HG03196 (cell line): ENCODE measurements around the gene ADGRF4.
A peak's percentile ranks its signal among the peaks of the same experiment; 100 is the strongest.

Experiments used
- ATAC-seq: cut with Tn5 transposase; IDR thresholded peaks from one replicate; pipeline ENCODE4 v1.9.1; 2021; ENCODE audit not compliant: unreplicated experiment

The ADGRF4 gene, protein sequence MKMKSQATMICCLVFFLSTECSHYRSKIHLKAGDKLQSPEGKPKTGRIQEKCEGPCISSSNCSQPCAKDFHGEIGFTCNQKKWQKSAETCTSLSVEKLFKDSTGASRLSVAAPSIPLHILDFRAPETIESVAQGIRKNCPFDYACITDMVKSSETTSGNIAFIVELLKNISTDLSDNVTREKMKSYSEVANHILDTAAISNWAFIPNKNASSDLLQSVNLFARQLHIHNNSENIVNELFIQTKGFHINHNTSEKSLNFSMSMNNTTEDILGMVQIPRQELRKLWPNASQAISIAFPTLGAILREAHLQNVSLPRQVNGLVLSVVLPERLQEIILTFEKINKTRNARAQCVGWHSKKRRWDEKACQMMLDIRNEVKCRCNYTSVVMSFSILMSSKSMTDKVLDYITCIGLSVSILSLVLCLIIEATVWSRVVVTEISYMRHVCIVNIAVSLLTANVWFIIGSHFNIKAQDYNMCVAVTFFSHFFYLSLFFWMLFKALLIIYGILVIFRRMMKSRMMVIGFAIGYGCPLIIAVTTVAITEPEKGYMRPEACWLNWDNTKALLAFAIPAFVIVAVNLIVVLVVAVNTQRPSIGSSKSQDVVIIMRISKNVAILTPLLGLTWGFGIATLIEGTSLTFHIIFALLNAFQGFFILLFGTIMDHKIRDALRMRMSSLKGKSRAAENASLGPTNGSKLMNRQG

DNA sequence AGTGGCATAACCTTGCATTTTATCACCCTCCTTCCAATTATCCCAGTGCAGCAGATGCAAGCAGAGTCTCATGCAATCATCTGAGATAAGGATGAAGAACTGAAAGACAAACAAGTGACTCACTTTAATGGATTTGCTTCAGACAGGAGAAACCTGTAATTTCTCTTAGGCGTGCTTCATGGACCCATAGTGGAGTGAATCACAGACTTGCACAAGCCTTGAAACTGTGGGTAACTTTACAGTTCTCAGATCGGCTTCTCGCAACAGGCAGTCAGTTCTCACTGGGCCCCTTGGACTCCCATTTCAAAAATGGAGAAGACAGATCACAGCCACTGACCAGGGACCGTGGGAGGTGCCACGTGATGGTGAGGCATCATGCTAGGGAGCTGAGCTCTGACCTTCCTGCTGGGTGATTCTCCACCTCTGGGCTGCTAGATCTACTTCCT, at the start of gene ADGRF4:
TSS of gene ADGRF4 (plus strand) at position 239 of the 446 bp plus-strand sequence. CDS start 8,666 bp downstream, outside the sequence.
- no peak for ATAC-seq

DNA sequence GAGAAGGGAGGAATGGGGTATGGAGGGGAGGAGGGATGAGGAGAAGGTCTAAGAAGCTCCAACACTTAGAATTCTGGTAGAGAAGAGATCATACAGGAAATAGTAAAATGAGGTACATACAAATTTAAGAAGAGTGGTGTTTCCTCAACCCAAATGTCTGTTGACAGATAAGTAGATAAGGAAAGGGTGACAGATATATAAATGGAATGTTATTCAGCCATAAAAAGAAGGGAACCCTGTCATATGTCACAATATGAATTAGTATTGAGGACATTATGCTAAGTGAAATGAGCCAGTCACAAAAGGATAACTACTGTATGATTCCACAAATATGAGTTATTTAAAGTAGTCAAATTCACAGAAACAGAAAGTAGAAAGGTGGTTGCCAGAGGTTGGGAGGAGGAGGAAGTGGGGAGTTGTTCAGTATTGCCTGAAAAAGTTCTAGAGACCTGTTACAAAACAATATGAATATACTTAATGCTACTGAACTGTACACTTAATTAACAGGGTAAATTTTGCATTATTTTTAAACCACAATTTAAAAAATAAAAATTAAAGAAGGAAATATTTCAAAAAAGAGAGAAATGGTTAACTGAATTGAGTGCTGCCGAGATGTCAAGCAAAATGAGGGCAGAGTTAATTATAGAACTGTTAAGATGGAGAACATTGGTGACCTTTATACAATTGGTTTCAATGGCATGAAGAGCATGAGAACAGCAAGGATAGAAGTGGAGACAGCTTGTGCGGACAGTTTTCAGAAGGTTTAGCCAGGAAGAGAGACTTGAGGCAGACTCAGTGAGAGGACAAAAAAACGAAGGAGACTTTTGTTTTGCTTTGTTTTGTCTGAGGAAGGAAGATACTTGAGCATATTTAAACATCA, 47.6 kb upstream of the ADGRF4 start:
- ATAC-seq = no peak

DNA sequence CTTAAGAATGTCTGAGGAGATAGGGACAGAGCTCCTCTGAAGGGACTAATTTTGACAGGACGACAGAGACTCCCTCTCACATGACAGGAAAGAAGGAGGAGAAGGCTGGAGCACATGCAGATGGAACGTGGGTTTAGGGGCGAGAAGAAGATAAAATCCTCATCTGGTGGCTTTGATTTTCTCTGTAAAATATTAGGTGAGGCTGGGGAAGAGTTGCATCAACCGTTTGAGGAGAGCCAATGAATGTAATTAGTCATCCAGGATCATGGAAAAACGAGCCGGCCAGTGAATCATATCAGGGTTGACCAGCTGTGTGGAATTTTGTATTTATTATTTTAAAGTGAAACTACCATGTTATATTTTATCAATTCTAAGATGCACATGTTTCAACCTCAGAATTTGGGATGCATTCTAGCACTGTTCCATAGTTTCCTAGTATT, 46.9 kb upstream of the ADGRF4 start:
- ATAC-seq = no peak

DNA sequence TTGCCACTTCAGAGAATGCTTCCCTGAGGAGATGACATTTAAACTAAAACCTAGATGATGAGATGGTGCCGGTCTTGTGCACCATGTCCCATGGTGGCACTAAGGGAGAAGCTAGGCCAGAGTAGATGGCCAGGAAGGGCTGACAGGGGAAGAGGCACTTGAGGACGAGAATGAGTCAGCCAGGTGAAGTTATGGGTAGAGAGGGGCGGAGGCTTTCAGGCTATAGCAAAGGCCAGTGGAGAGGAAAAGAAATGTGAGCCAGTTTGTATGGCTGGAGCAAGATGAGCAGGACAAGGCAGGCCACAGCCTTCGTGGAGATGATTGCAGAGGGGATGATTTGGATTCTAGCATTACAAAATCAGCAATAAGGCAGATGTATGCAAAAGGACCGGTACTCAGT, 44.7 kb upstream of the ADGRF4 start:
- no peak for ATAC-seq

DNA sequence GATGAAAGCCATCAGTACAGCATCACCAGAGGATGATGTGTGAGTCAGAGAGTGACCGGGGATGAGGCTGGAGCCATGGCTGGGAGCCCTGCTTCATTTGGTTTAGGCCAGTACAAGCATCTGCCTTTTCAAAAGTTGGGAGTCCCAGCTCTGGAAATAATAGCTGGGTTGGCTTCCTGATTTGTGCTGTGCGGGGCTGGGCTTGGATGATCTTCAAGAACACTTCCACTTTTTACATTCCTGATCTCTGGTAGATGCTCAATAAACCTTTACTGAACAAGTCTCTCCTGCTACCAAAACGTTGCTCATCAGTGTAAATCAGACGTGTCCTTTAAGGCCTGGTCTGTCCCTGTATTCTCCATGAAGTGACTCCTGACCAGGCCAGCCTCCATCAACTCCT, 44.1 kb upstream of the ADGRF4 start:
- ATAC-seq = no peak

DNA sequence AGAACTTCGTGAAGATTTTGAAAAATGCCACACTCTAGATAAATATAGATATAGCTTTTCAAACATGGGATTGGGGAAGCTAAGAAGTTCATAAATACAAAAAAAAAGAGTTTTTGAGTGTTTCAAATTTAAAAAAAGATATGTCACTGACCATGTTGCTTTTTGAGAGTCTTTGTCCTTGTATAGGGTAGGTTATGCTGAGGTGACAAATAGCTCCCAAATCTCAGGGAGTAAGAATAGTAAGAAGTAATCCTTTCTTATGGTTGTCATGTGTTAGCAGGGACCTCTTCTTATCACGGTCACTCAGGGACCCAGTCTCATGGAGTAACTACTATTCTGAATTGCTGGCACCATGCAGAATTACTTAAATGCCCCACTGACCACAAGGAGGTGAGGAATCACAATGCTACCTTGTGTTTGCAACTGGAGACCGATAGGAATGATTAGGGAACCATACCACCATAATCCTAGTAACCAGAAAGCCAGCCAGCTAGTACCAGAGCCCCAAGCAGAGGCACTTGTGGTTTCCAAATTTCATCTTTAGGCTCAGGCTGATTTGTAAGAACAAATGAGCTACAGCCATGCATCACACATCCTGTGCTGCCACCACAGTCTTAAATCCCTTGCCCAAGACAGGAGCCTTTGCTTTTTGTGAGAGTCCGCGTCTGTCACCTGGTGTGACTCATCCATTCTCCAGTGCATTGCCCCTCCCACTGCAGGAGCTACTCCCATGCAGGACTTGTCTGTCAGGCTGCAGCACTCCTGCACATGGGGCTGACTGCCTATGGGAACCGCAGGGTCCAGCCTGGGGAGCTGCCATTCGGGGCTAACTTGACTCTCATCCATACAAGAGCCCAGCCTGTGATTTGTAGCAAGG, 42.4 kb upstream of the ADGRF4 start:
- peak; percentile 59 for ATAC-seq

DNA sequence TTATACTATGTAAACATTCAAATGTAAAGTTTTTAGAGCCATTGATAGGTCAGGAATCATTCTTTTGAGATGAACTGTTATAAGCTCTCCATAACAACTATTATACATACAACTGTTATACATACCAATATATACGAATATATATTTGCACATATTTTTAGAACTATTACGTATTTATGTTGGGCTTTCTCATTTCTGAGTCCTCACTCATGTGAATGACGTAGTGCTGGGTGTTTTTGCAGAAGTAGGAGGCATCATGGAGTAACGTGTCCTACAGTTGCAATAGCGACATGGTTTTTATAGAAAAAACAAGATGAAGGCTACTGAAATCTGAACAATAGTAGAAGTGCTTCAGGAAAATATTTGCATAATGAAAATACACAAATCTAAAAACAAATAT, 36.4 kb upstream of the ADGRF4 start:
- no peak for ATAC-seq

DNA sequence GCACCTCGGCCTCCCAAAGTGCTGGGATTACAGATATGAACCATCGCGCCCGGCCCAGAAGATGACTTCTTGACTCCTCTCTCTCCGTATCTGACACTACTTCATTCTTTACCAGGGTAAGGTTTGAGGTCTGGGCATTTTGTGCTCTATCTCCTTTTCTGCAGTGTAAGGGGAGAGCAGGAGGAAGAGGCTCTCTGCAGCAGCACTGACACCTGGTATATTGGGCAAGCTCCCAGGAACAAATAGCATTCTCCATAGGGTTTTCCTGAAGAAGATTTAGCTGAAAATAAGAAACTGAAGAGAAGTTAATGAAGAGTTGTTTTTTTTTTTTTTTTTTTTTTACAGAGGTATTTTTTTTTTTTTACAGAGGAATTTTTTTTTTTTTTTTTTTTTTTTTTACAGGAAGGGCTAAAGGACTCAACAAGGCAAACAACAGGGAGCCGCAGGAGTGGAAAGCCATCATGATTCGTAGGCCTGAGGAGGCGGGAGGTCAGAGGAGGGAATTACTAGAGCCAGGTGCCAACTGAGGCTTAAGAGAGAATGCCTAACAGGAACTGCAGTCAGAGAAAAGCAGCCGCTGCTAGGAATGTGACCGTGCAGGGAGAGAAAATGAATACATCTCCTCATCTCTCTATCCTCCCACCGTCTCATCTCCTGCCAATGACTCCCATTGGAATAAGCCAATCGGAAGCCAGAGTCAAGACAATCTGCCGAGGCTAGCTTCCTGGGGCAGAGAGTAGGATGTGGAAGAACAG, 34.7 kb upstream of the ADGRF4 start:
- ATAC-seq = no peak

DNA sequence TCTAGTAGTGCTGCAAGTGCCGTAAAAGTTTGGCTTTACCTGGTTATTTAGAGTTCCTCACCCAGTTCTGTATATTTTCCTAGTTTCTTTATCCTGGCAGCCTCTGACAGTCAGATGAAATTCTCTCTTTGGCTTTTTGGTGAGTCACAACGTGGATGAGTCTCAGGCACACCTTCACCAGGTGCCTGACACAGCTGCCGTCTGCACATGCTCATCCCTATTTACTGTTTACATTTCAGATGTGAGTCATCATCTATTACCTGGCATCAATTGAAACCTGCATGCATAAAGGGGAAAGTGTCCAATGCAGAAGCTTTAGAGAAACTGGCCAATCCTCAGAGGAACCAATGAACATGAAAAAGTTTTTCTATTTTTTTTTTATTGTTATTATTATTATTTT, 33.3 kb upstream of the ADGRF4 start:
- no peak for ATAC-seq

DNA sequence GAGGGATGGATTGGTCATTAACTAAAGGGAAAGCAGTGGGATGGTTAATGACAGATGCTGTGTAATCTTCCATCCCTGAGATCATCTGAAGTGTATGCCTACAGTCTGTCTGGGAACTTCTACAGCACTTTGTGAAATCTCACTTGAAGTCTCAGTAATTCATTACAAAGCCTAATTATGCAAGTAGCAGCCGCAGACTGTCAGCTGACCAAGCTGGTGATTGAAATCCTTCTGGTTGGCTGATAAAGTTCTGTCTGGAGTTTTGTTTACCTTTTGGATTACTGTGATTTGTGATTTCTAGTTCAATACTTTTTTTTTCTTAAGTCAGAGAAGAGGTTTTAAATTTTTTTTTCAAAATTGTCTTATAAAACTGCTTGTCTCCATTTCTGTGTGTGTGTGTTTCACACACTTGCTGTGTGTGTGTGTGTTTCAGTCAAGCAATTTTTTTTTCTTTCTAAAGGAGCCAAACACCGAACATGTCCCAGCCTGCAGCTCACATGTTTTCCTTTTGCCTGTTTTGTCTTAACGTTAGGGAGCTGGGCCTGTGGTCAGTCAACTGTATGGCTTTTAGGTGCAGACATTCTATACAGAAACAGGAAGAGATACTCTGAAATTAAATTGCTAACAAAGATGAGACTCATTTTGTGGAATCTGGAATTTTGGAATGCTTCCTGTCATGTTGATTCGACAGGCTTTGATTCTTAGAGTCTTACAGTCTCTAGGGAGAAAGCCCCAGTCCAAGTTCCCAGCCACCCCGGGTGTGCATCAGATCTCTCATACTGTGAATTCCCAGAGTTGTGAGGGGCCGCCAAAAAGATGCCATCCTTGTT, 28.5 kb upstream of the ADGRF4 start:
- ATAC-seq = no peak

DNA sequence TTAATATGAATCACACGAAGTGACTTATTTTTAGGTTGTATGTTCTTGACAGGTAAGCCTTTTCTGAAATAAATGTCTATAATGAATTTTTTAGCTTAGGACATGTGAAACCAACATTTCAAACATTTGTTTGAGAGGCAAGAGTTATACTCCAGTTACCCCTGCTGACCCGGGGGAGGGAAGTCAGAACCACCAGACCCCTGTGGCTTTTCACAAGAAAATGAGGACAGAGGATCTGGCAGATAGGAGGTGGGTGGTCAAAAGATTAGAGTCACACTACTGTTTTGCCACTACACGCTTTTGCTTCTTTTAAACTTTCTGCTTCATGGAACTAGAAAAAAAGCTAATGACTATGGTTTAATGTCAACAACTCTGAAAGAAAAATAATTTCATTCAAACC, 27.5 kb upstream of the ADGRF4 start:
- ATAC-seq = no peak

DNA sequence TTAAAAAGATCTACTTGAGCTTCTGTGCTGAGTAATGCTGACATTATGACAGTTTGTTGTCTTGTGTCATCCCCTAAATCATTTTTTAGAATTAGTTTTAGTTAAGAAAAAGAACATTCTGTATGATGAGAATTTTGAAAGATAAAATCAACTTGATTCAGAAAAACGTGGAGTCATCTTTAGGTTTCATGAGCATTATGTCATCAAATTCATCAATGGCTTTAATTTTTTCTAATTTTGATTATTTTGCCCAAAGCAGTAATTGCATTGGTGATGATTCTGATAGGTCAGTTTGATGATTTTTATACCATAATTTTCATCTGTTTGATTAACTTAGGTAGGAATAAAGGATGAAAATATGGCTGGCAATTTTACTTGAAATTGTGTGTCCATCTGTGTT, 26.6 kb upstream of the ADGRF4 start:
- no peak for ATAC-seq

DNA sequence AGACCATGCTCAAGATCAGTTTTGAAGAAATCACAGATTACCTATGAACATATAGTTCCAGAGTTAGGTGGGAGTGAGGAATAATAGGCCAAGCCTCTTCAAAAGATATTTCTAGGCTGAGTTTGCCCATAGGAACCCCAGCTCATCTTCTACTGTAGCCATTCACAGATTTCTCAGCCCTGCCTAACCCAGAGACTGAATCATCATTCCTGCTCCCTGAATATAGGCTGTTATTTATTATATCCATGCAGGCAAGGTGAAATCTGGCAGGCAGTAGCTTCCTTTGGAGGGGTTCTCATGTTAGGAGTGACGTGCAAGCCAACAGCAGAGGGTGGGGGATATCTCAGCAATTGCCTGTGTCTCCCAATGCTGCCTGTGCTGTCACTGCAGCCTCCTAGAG, 25.6 kb upstream of the ADGRF4 start:
- ATAC-seq = no peak

DNA sequence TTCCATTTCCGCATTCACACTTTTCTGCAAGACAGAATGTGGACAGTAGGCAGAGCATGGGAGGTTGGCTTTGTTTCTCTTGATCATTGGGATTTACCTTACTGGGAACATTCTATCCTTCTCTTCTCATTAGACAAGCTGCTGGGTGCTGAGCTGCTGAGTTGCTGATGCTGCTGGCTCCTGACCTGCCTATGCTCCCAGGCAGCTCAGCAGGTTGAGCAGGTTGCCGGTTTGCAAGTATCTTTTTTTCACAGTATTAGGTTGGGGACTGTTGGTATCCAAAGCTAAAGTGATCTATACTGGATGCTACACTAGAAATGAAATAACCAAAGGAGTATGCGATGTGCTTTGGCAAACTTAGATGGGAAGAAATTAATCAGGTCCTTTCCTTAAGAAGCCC, 23.7 kb upstream of the ADGRF4 start:
- no peak for ATAC-seq

DNA sequence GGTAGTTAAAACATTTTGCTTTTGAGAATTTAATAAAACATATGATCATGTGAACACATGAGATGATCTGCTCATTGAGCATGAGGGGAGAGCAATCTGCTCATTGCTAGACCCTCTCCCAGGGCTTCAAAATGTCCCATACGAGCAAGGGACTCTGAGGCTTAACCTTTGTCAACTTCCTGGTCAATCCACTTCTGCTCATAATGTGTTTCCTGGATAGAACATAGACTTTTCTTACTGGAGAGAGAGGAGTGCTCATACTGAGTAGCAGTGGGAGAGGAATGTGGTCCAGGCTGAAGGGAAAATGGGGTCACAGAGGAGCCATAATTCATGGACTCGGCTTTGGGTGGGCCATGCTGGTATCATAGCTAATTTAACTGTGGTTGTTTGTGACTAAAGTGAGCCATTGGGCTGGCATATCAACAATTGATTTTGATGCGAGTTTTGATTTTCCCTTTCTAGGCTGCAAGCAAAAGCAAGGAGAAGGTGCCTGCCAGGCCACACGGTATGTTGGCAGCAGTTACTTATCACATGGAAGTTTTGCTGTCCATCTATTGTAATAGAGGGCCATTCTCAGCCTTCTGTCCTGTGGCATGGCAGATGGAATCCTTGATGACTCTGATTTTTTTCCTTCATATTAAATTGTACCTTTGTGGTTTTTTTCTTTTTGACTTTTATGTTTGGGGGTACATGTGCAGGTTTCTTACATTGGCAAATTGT, 20.8 kb upstream of the ADGRF4 start:
- no peak for ATAC-seq

DNA sequence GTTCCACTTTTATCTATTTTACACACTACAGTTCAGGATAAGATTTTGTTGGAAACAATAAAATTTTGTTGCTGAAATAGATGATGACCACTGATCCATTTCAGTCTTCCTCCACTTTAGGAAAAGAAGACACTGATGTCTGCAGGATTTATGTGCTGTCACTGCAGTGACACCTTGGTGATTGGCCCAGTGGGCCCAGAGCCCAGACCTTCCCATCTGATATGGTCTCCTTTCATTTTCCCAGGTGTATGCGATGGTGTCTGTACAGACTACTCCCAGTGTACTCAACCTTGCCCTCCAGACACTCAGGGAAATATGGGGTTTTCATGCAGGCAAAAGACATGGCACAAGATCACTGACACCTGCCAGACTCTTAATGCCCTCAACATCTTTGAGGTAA, 19.6 kb upstream of the ADGRF4 start:
- no peak for ATAC-seq

DNA sequence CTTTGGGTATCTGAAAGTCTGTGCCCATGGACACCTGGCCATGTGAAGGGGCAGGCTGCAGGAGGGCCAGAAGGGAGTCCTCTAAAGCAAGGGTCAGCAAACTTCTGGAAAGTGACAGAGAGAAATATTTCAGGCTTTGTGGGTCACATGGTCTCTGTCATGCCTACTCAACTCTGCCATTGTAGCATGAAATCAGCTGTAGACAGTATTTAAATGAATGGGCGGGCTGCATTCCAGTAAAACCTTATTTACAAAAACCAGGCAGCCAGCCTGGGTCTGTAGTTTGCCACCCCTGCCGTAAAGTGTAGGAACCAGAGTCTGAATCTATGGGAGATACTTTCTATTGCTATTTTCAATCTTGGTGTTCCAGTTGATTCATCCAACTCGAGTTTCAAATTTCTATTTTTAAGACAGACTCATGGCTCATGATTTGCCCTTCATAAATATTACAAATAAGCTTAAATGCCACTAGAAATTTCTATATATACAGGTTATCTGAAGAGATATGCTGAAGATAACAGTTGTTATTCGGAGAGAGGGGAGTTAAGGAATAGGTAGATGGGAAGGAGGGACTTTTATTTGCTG, 19.0 kb upstream of the ADGRF4 start:
- no peak for ATAC-seq

DNA sequence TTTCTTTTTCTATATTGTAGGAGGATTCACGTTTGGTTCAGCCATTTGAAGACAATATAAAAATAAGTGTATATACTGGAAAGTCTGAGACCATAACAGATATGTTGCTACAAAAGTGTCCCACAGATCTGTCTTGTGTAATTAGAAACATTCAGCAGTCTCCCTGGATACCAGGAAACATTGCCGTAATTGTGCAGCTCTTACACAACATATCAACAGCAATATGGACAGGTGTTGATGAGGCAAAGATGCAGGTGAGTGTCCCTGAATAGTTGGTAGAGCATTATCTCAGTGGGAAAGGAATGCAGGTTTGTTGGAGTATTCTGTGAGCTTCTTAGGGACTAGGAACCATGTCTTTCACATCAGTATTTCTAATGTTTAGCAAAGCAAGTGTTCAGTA, 18.3 kb upstream of the ADGRF4 start:
- no peak for ATAC-seq
